ENCODE data around the gene TKFC. TPM values are rescaled to one million over a fixed set of nuclear protein-coding genes. Genes with fewer than 3 reads are reported as not detected.

TKFC gene
- total RNA-seq, 1 donor from 2014 or later, result 17.8 TPM

- no peak overlapping the region for H3K27ac ChIP-seq (replicated peaks)
- H3K4me1 ChIP-seq, result no peaks in the 10 kb centered on the region
- no peak overlapping the region for H3K4me3 ChIP-seq
- H3K9me3 ChIP-seq (replicated peaks), result no peaks in the 10 kb centered on the region
- intact Hi-C loops (cut with micrococcal nuclease), result no loop called here
- no peak for DNase-seq
- peaks cover 42% of the 10 kb centered on the region for H3K36me3 ChIP-seq
- H3K27me3 ChIP-seq (ENCODE audit: low read depth), result no peaks in the 10 kb centered on the region
- TF ChIP-seq, protein P1, sequence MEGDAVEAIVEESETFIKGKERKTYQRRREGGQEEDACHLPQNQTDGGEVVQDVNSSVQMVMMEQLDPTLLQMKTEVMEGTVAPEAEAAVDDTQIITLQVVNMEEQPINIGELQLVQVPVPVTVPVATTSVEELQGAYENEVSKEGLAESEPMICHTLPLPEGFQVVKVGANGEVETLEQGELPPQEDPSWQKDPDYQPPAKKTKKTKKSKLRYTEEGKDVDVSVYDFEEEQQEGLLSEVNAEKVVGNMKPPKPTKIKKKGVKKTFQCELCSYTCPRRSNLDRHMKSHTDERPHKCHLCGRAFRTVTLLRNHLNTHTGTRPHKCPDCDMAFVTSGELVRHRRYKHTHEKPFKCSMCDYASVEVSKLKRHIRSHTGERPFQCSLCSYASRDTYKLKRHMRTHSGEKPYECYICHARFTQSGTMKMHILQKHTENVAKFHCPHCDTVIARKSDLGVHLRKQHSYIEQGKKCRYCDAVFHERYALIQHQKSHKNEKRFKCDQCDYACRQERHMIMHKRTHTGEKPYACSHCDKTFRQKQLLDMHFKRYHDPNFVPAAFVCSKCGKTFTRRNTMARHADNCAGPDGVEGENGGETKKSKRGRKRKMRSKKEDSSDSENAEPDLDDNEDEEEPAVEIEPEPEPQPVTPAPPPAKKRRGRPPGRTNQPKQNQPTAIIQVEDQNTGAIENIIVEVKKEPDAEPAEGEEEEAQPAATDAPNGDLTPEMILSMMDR (IDR thresholded peaks at IDR 0.05; ENCODE audit: borderline replicate concordance), result no peak
These were observed 15.0 kb downstream of the TKFC start for GRCh38 chr11:61347916-61348461.

DNA sequence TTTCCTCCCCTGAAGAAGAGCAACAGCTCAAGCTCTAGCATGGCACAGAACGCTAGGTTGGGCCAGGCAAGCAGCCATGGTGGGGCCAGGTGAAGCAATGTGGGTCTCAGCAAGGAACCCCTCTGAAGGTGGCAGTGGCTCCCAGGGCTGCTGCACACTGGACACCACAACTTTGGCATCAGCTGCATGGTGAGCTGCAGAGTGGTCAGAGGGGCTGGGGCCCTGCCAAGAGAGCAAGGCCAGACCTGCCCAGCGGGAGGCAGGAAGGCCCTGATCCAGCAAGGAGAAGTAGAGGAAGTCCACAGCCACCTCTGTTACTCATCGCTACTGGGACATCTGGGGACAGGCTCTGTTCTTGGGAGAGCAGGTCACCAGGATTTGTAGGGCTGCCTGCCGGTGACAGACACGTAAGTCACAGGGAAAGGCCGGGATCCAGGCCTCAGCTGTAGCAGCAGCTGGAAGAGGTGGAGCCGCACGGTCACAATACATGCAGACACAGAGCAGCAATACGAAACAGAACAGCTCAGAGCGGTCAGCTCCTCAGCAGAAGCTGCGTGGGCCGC, 16.2 kb downstream of the TKFC start:
- no peaks in the 10 kb centered on the region for H3K27me3 ChIP-seq (ENCODE audit: low read depth)
- DNase-seq, result no peak

GRCh38 chr11:61349916-61350315, 16.9 kb downstream of the TKFC start:
- H3K27ac ChIP-seq (replicated peaks), result no peak overlapping the region
- H3K27me3 ChIP-seq (ENCODE audit: low read depth), result no peaks in the 10 kb centered on the region
- no peaks in the 10 kb centered on the region for H3K4me1 ChIP-seq
- H3K9me3 ChIP-seq (replicated peaks), result no peaks in the 10 kb centered on the region
- H3K4me3 ChIP-seq, result no peak overlapping the region
- intact Hi-C loops (cut with micrococcal nuclease), result no loop called here
- TF ChIP-seq, protein P1 (IDR thresholded peaks at IDR 0.05; ENCODE audit: borderline replicate concordance), result no peak
- H3K36me3 ChIP-seq, result peaks cover 53% of the 10 kb centered on the region
- DNase-seq, result no peak

More for the DNA sequence above, 16.2 kb downstream of the TKFC start:
- no peaks in the 10 kb centered on the region for H3K4me1 ChIP-seq
- H3K36me3 ChIP-seq, result peaks cover 53% of the 10 kb centered on the region
- intact Hi-C loops (cut with micrococcal nuclease), result no loop called here
- TF ChIP-seq, protein P1 (IDR thresholded peaks at IDR 0.05; ENCODE audit: borderline replicate concordance), result no peak
- no peak overlapping the region for H3K4me3 ChIP-seq
- H3K27ac ChIP-seq (replicated peaks), result no peak overlapping the region
- no peaks in the 10 kb centered on the region for H3K9me3 ChIP-seq (replicated peaks)

- H3K36me3 ChIP-seq, result peaks cover 53% of the 10 kb centered on the region
- H3K9me3 ChIP-seq (replicated peaks), result no peaks in the 10 kb centered on the region
- DNase-seq, result no peak
- no peak overlapping the region for H3K4me3 ChIP-seq
- intact Hi-C loops (cut with micrococcal nuclease), result no loop called here
- no peaks in the 10 kb centered on the region for H3K4me1 ChIP-seq
- H3K27me3 ChIP-seq (ENCODE audit: low read depth), result no peaks in the 10 kb centered on the region
- no peak overlapping the region for H3K27ac ChIP-seq (replicated peaks)
- TF ChIP-seq, protein P1 (IDR thresholded peaks at IDR 0.05; ENCODE audit: borderline replicate concordance), result no peak
These were observed 17.3 kb downstream of the TKFC start for GRCh38 chr11:61350336-61350735.

DNA sequence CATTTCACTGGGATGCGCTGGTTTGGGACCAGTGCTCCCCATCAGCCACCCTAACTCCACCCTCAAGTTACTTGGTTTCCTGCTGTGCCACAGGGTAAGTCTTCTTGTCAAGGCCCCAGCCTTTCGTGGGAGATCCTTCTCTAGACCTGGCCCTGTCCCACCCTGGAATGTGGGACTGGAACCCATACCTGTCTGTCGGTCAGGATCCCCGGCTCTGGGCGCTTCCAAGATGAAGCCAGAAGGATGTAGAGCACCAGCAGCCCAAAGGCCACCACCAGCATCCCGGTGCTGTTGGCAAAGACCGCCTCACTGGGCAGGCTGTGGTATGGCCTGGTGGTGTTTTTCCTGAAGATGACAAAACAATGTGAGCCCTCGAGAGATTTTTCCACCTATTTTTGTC, 17.8 kb downstream of the TKFC start:
- no peak overlapping the region for H3K27ac ChIP-seq (replicated peaks)
- no peak for DNase-seq
- TF ChIP-seq, protein P1 (IDR thresholded peaks at IDR 0.05; ENCODE audit: borderline replicate concordance), result no peak
- intact Hi-C loops (cut with micrococcal nuclease), result no loop called here
- peaks cover 56% of the 10 kb centered on the region for H3K36me3 ChIP-seq
- no peaks in the 10 kb centered on the region for H3K9me3 ChIP-seq (replicated peaks)
- H3K4me1 ChIP-seq, result no peaks in the 10 kb centered on the region
- no peak overlapping the region for H3K4me3 ChIP-seq
- H3K27me3 ChIP-seq (ENCODE audit: low read depth), result no peaks in the 10 kb centered on the region

Measured in left ventricle myocardium inferior (tissue), 1 donor.